HG02852 (cell line): ENCODE data around the gene SCN4B.
"Not testable (repeated sequence)": the region's sequence is repeated elsewhere in the genome, so short reads cannot be mapped to it uniquely, and the experiment has no call there.

Experiments
- ATAC-seq: cut with Tn5 transposase; IDR thresholded peaks from one replicate; pipeline ENCODE4 v1.9.1; 2021; ENCODE audit warnings: mild to moderate bottlenecking, moderate library complexity; ENCODE audit not compliant: unreplicated experiment

Gene SCN4B

GRCh38 chr11:118152552-118153471, at the start of gene SCN4B:
TSS of gene SCN4B (minus strand) at chr11:118152823. CDS start at chr11:118152673, 150 bp downstream.
- no peak for ATAC-seq

DNA sequence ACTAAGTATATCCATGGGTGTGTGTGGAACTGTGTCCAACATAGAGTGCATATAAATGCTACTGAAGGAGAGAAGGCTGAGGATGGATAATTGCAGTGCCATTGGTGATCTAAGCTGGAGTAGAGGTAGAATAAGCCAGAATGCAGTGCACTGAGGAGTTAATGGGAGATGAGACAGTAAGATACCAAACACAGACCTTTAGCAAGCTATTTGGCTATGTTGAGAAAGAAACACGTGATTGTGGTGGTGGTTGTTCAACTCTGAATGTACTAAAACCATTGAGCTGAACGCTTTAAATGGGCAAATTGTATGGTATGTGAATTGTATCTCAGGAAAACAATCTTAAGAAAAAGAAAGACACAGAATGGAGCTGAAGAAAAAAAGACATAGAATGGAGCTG, 49.3 kb upstream of the SCN4B start:
- ATAC-seq: no peak

DNA sequence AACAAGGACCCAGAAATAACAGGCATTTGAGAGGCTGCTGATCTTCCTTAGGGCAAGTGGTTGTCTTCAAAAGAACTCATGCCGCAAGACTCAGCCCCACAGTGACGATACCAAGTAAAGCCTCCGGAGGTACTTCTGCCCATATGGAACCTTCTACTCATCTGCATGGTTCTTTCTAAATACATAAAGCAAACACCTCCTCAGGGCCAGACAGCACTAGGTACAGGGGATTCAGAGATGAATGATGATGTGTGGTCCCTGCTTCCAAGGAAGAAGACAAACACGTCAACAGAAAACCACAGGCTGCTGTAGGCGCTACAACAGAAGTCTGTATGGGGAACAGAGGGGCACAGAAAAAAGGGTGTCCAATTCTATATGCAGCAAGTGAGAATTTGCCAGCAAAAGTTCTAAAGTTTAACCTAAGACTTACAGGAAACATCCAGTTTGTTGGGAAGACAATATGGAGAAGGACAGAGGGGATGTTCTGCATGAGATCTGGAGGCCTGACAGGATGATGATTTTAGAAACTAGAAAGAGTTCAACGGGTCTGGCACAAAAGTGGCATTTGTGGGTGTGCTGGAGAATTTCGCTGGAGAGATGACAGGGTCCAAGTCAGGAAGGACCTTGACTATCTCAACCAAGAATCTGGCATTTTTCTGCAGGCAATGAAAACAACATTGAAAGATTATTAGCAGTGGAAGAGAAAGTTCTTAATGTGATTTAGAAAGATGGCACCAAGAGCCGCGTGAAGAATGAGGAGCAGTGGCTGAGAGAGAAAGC, 48.5 kb upstream of the SCN4B start:
- ATAC-seq: no peak

DNA sequence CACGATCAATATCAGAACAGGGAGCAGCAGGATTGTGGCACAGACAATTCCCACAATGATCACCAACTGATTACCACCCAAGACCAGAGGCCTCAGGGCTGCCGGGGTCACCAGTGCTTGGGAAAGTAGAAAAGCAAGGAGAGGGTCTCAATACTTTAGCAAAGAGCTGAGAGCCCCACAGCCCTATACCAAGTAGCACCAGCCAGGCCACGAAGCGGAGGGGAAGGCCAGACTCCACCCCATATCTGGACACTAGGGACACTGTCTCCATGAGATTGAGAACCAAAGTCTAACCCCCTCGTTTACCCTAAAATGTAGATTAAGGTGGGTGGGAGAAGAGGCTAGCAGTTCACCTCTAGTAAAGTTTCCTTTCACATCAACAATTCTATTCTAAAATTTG, 47.9 kb upstream of the SCN4B start:
- ATAC-seq: no peak

DNA sequence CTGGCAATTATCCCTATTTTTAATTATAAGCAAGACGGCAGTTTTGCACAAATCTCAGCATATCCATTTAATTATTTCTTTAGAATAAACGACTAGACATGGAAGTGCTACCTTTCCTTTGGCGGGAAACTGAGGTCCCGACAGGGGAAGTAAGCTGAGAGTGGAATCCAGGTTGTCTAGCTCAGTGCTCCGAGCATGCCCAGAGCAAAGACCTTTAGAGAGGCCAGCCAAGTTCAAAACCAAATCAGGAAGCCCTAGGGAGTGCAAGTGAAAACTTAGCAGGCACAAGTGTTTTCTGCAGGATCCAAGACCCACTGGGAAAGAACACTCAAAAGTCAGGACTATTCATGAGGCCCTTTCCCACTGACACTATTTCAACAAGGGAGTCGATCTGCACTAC, 46.5 kb upstream of the SCN4B start:
- no peak for ATAC-seq

DNA sequence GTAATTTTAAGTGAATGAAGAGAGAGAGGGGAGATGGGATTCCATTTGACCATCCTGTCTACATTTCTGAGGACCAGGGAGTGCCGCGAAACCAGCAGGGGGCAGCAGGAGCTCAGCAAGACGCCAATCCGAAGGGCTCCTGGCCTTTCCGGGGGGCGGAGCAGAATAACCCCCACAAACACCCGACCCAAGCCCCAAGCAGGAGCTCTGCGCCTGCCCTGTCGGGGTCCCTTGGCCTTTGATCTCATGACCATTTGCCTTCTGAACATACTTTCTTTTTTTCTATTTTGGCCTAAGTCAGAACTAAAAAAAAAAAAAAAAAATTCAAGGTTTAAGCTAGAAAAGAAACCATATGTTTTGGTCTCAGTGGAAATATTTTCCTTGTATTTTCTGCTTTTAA, 45.7 kb upstream of the SCN4B start:
- no peak for ATAC-seq

GRCh38 chr11:118194835-118195627, 42.4 kb upstream of the SCN4B start:
- ATAC-seq: no peak

DNA sequence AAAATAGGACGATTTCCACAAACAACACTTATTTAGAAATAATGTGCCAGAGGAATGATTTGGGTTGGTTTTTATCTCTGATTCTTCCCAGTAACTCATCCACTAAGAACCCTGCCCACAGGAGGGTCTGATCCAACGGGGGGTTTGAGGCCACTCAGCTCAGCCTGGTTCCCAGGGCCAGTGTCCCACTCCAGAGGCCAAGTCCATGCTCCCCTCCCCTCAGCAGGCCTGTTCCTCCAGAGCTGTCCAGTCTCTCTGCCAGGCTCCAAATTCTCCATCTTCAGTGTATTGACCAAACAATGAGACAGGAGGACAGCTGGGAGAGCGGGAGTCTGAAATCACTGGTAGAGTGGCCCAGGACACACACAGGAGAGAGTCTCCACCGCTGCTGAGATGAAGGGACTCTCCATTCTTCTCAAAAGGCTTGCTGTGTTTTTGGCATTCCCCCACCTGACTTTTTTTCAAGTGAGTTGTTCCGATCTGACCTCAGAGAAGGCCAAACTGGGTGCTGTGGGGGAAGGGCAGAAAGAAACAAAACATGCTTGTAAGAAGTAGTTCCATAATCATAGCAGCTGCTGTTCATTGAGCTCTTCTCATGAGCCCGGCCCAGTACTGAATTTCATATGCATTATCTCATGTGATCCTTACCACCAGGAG, 41.4 kb upstream of the SCN4B start:
- no peak for ATAC-seq

- not testable (repeated sequence) for ATAC-seq
These were observed 40.2 kb upstream of the SCN4B start for GRCh38 chr11:118192817-118193216.

DNA sequence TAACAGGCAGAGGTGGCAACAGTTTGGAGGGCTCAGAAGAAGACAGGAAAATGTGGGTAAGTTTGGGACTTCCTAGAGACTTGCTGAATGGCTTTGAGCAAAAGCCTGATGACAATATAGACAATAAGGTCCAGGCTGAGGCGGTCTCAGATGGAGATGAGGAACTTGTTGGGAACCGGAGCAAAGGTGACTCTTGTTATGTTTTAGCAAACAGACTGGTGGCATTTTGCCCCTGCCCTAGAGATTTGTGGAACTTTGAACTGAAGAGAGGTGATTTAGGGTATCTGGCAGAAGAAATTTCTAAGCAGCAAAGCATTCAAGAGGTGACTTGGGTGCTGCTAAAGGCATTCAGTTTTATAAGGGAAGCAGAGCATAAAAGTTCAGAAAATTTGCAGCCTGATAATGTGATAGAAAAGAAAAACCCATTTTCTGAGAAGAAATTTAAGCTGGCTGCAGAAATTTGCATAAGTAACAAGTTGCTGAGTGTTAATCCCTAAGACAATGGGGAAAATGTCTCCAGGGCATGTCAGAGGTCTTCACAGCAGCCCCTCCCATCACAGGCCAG, 38.4 kb upstream of the SCN4B start:
- ATAC-seq: not testable (repeated sequence)

GRCh38 chr11:118186346-118187107, 33.9 kb upstream of the SCN4B start:
- ATAC-seq: no peak

- no peak for ATAC-seq
These were observed 32.4 kb upstream of the SCN4B start for GRCh38 chr11:118184784-118185579.

DNA sequence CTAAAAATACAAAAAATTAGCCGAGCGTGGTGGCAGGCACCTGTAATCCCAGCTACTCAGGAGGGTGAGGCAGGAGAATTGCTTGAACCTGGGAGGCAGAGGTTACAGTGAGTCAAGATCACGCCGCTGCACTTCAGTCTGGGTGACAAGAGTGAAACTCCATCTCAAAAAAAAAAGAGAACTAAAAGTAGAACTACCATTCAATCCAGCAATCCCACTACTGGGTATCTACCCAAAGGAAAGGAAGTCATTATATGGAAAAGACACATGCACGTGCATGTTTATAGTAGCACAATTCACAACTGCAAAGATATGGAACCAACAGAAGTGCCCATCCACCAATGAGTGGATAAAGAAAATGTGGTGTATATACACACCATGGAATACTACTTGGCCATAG, 31.1 kb upstream of the SCN4B start:
- not testable (repeated sequence) for ATAC-seq

DNA sequence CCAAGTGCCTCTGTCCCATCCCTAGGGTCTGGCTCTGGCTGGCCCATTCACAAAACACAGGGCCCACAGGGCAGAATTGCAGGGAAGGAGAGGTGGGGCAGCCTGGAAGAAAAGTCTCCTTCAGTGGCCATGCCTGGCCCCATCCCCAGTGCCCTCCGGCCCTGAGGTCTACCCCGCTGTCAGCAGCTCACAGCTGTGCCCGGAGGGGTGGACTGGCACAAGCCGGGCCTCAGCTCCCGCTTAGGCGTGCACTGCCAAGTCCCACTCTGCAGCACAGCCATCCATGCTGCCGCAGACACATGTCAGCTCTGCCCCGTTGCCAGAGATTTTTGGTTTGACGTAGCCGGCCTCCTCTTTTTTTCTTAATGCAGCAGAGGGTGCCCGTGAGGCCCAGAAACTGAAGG, 27.7 kb upstream of the SCN4B start:
- no peak for ATAC-seq

- no peak for ATAC-seq
These were observed 24.1 kb upstream of the SCN4B start for GRCh38 chr11:118176778-118177134.

GRCh38 chr11:118175993-118176777, 23.6 kb upstream of the SCN4B start, which contains the start of gene SCN2B:
TSS of gene SCN2B (minus strand) at chr11:118176639. CDS start at chr11:118176431, 208 bp downstream.
- ATAC-seq: no peak

DNA sequence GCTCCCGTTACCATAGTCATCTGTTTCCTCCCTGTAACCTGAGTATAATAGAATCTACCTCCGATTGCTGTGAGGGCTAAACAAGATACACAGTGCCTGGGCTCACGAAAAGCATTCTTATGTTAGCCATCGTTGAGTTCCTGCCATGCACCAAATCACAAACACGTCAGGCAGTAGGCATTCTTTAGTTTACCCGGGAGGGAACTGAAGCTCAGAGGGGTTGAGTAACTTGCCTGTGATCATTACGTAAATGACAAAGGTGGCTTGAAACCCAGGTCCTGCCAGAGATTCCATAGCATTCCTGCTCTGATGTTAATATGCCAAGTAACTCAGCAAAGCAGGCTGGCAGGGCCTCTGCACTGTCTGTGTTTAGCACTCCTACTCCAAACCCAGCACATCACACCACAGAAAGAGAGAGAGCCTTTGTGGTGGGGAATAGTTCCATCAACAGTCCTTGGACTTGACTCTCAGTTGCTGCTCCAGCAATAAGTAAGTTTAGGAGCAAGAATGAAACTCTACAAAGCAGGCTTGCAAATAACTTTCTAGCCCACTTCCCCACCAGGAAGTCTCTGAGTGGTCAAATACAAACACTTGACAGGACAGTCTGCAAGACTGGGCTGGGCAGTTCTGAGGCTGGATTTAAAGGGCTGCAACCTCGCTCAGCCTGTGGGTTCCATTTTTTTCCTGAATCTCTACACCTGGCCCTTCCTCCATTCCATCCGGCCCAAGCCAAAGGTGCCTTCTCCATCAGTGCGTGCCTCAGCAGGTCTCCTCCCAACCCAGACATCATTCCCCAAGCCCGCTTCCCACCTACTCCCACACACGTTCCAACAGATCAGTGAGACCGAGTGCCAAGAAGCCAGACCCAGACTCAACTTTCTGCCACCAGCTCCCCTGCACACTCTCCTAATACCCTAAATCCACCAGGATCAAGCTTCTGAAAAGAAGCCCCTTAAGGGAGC, 22.7 kb upstream of the SCN4B start:
- no peak for ATAC-seq
